ELR (cell line): ENCODE results near the gene ZNRF2.

Experiments used
- DNase-seq: peaks from one replicate; pipeline ENCODE4 v3.0.0-alpha.2; 2015; ENCODE audit warnings: low read depth

Gene ZNRF2

GRCh38 chr7:30412782-30413504 is 128.5 kb downstream of the ZNRF2 start:
- DNase-seq: peak; percentile 89

GRCh38 chr7:30413864-30414263 is 129.5 kb downstream of the ZNRF2 start:
- no peak for DNase-seq
